ENCODE measurements around the gene CHCHD3. TPM values are rescaled to one million over a fixed set of nuclear protein-coding genes. Genes with fewer than 3 reads are reported as not detected.
A peak's percentile ranks its signal among the peaks of the same experiment; 100 is the strongest.

The CHCHD3 gene
- polyA plus RNA-seq, 3 donors, result 30.5 to 56.7 (median 48.8) TPM

- Mint-ChIP-seq H3K4me1 (peaks cover 9% of the 10 kb centered on the region), H3K27ac (no peak overlapping the region), H3K27me3 (ENCODE audit: low read depth in 3 of 3) (peaks cover 0 to 1% (median 0%) of the 10 kb centered on the region in 3 donors), H3K36me3 (peaks cover 4 to 12% of the 10 kb centered on the region in 2 donors), H3K9me3 (peaks cover 2 to 18% (median 8%) of the 10 kb centered on the region in 7 donors), H3K4me3 (no peak overlapping the region)
- Histone ChIP-seq H4K20me1 (ENCODE audit: insufficient read depth, low read length) (no peaks in the 10 kb centered on the region), H3K27ac (ENCODE audit: low read depth in 1 of 2, low read length in 2 of 2) (no peak overlapping the region), H3K4me3 (replicated peaks in 1 of 3; ENCODE audit: low read depth in 2 of 3, low read length in 3 of 3) (no peak overlapping the region), H3K4me2 (replicated peaks; ENCODE audit: extremely low read depth, low read length, poor library complexity, severe bottlenecking) (no peak overlapping the region), H2AFZ (ENCODE audit: insufficient read depth, low read depth, low read length, poor library complexity, severe bottlenecking) (no peak overlapping the region), H3K4me1 (ENCODE audit: control insufficient read depth in 1 of 2, insufficient read depth in 2 of 2, low read length in 2 of 2) (peaks cover 0 to 5% of the 10 kb centered on the region in 2 donors), H3K9ac (ENCODE audit: insufficient read depth, low read length, poor library complexity, severe bottlenecking) (no peak overlapping the region), H3K36me3 (replicated peaks in 1 of 2; ENCODE audit: control insufficient read depth in 1 of 2, insufficient read depth in 2 of 2, low read length in 2 of 2) (no peaks in the 10 kb centered on the region), H3K27me3 (ENCODE audit: control insufficient read depth in 2 of 2, insufficient read depth in 2 of 2, low read length in 2 of 2) (no peaks in the 10 kb centered on the region), H3K79me2 (ENCODE audit: insufficient read depth, low read length) (no peaks in the 10 kb centered on the region), H3K9me3 (replicated peaks in 1 of 2; ENCODE audit: control insufficient read depth in 1 of 2, insufficient read depth in 1 of 2, low read length in 2 of 2) (peaks cover 0 to 4% of the 10 kb centered on the region in 2 donors)
- TF ChIP-seq CTCF (IDR thresholded peaks at IDR 0.05), result no peak
- intact Hi-C loops (cut with micrococcal nuclease), result no loop called here
- no peak for DNase-seq
These were observed 51.5 kb downstream of the CHCHD3 start for GRCh38 chr7:133030346-133030745.

- TF ChIP-seq CTCF (IDR thresholded peaks at IDR 0.05), result no peak
- Histone ChIP-seq H3K9me3 (replicated peaks in 1 of 2; ENCODE audit: control insufficient read depth in 1 of 2, insufficient read depth in 1 of 2, low read length in 2 of 2) (peaks cover 0 to 4% of the 10 kb centered on the region in 2 donors), H3K4me2 (replicated peaks; ENCODE audit: extremely low read depth, low read length, poor library complexity, severe bottlenecking) (no peak overlapping the region), H3K27me3 (ENCODE audit: control insufficient read depth in 2 of 2, insufficient read depth in 2 of 2, low read length in 2 of 2) (no peaks in the 10 kb centered on the region), H3K4me3 (replicated peaks in 1 of 3; ENCODE audit: low read depth in 2 of 3, low read length in 3 of 3) (no peak overlapping the region), H3K79me2 (ENCODE audit: insufficient read depth, low read length) (no peaks in the 10 kb centered on the region), H3K36me3 (replicated peaks in 1 of 2; ENCODE audit: control insufficient read depth in 1 of 2, insufficient read depth in 2 of 2, low read length in 2 of 2) (peaks cover 0 to under 1% of the 10 kb centered on the region in 2 donors), H4K20me1 (ENCODE audit: insufficient read depth, low read length) (no peaks in the 10 kb centered on the region), H2AFZ (ENCODE audit: insufficient read depth, low read depth, low read length, poor library complexity, severe bottlenecking) (no peak overlapping the region), H3K4me1 (ENCODE audit: control insufficient read depth in 1 of 2, insufficient read depth in 2 of 2, low read length in 2 of 2) (no peaks in the 10 kb centered on the region), H3K9ac (ENCODE audit: insufficient read depth, low read length, poor library complexity, severe bottlenecking) (no peak overlapping the region), H3K27ac (ENCODE audit: low read depth in 1 of 2, low read length in 2 of 2) (no peak overlapping the region)
- Mint-ChIP-seq H3K4me1 (no peaks in the 10 kb centered on the region), H3K36me3 (peaks cover 4 to 5% of the 10 kb centered on the region in 2 donors), H3K27ac (peak overlapping the region in 2 of 7 donors; percentile 28 to 78), H3K27me3 (ENCODE audit: low read depth in 3 of 3) (peaks cover 0 to 1% (median 0%) of the 10 kb centered on the region in 3 donors), H3K9me3 (peaks cover 2 to 14% (median 8%) of the 10 kb centered on the region in 7 donors), H3K4me3 (no peak overlapping the region)
- WGBS (ENCODE audit: insufficient coverage), result 83% methylated on average over 2 of the region's 5 CpGs
- intact Hi-C loops (cut with micrococcal nuclease), result no loop called here
- DNase-seq, result no peak
These were observed 52.4 kb downstream of the CHCHD3 start for GRCh38 chr7:133029463-133029862.
